Stimulated activated CD8-positive, alpha-beta memory T cell treated with anti-CD3 and anti-CD28 coated beads, Interleukin-4, amount 100 ng/mL, for 1 hour (primary cell): ENCODE measurements around the gene HCAR3.
"Not testable (repeated sequence)": the region's sequence is repeated elsewhere in the genome, so short reads cannot be mapped to it uniquely, and the experiment has no call there.

Experiments used
- DNase-seq, 2 donors: peaks; one replicate each; pipeline ENCODE4 v3.0.0-alpha.2; 2020; ENCODE audit warnings: low read depth in 2 of 2, low spot score in 1 of 2

The HCAR3 gene

DNA sequence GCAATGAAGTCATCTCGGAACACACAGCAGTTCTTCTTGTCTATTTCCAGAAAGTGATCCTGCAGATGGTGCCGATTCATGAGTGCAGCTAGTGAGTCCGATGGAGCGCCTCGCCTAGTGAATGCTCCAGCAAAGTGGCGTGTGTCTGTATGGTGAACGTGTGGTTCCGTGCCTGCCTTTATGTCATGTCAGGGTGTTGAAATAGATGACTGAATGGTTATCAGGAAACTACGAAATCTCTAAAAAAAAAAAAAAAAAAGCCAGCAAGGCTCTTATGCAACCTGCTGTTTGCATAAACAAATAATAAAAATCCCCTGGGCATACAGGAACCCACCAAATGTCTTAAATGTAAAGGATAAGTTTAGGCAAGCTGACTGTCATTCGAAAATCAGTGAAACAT lies at the start of gene HCAR3:
TSS of gene HCAR3 (minus strand) at position 154 of the 400 bp plus-strand sequence. CDS start at position 80, 74 bp downstream.
- DNase-seq, result not testable (repeated sequence)

DNA sequence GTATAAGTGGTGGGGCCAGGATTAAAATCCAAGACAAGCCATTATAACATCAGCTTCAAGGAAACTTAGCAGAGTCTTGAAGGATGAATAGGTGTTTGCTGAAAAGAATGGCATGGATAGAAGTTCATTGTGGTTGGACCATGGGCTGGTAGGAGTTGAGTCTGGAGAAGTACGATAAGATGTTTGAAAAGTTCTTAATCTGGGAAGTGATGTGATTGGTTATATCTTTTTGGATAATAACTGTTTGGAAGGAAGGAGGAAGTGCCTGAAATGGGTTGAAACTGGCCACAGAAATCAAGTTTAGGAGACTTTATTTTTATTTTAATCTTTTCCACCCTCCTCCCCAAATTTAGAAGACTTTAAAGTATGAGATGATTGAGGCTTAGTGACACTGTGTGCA lies 41.0 kb upstream of the HCAR3 start:
- DNase-seq, result no peak

DNA sequence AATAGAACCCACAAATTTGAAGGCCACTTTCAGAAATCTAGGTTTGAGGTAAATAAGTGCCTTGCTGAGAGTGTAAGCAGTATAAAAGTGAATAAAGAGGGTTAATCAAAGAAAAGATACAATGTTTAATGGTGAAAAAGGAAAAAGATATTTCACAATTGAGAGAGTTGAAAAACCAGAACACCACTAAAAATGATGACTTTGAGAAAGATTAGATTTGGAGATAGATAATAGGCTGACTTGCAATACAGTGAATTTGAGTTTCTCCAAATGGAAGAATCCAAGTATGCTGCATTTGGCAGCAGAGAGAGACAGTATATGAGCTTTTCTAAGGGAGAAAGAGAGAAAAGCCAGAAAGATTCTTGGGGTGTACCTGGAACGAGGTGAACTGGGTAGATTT lies 38.2 kb upstream of the HCAR3 start:
- DNase-seq, result no peak

DNA sequence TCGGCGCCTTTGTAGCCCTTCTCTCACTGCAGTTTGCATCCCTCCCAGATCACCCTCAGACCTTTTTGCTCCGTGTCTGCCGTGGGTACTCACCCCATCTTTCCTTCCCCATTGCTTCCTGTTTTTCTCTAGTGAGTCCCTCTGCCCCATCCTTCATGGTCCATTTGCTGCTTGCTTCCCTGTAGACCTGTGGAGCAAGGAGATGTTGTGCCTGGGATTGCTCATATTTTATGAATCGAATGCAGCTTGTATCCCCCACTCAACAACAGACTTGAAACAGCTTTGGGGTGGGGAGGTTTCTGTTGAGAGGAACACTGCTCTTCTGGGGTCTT lies 36.7 kb upstream of the HCAR3 start:
- no peak for DNase-seq

DNA sequence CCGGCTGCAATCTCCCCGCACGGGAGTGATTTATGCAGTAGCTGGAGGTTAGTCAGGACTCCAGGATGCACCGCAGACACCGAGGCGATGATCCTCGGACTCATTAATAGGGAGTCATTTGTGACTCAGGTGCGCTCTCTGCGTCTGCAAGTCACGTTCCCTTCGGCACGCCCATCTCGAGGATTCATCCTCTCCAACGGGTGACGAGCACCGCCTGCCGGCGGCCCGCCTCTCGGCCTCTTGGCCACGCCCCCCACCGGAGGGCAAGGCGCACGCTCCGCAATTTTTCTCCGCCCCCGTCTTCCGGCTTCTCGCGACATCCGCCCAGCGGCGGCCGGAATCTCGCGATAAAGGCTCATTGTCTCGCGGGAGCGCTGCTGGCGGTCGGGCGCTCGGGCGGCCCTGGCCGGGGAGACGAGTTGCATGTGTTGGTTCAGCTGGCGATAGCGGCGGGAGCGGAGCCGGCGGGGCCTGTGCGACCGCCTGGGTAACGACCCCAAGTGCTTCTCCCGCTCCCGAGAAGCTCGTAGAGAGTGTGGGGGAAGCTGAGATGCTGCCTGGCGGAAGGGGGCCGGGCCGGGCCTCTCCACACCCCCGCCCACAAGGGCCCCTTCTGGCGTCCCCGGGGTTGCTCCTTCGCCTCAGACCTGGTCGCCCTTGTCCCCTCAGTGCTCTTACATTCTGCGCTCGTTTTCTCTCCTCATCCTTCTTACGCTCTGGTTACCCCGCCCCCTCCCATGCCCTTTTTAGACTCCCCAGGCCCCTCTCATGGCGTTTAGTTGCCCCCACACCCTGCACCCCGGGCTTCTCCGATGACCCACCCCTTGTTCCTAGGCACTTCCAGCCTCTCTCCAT lies 36.1 kb upstream of the HCAR3 start, which contains the start of gene DENR:
TSS of gene DENR (plus strand) at position 361 of the 855 bp plus-strand sequence. CDS start 878 bp downstream, outside the sequence.
- peak; percentile 95 to 99 for DNase-seq

DNA sequence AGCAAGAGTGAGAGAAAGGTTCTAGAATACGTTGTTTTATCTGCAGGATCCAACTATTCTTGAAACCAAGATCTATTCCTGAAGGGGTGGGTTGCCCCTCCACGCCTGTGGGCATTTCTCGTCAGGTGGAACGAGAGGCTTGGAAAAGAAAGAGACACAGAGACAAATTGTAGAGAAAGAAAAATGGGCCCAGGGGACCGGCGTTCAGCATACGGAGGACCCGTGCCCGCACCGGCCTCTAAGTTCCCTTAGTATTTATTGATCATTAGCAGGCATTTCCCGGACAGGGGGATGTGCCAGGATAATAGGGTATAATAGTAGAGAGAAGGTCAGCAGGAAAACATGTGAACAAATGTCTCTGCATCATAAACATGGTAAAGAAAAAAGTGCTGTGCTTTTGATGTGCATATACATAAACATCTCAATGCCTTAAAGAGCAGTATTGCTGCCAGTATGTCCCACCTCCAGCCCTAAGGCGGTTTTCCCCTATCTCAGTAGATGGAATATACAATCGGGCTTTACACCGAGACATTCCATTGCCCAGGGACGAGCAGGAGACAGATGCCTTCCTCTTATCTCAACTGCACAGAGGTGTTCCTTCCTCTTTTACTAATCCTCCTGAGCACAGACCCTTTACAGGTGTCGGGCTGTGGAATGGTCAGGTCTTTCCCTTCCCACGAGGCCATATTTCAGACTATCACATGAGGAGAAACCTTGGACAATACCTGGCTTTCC lies 34.3 kb upstream of the HCAR3 start:
- DNase-seq, result not testable (repeated sequence)

DNA sequence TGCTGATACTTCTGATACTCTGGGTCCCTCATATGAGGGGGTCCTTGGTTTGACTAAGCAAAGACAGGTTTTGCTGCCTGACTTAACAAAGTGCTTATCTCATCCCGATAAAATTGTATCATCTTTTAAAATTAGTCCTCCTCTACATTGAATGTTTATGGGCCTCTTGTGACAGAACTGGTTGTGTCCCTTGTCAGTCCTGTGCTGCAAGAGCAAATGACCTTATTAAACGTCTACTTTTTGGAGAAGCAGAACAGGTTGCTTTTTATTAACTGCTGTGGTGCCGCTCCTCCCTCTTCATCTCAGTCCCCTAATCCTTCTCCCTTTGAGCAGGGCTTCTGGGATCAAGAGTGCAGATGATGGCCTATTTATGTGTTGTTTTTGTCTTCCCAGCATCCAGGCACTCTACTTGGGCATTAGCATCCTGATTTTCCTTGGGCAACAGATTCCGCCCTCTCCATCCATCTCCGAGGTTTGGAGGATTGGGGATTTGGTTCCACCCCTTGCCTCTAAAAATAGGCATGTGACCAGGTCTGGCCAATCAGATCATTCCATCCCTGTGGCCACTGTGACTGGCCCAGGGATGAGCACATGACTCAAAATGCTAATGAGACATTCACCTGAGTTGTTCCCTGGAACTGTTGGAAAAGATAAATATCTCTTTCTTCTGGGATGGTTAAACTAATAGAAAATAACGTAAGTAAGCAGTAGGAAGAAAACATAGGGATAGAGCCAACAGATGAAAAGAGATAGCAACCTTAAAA lies 33.1 kb upstream of the HCAR3 start:
- DNase-seq, result no peak

DNA sequence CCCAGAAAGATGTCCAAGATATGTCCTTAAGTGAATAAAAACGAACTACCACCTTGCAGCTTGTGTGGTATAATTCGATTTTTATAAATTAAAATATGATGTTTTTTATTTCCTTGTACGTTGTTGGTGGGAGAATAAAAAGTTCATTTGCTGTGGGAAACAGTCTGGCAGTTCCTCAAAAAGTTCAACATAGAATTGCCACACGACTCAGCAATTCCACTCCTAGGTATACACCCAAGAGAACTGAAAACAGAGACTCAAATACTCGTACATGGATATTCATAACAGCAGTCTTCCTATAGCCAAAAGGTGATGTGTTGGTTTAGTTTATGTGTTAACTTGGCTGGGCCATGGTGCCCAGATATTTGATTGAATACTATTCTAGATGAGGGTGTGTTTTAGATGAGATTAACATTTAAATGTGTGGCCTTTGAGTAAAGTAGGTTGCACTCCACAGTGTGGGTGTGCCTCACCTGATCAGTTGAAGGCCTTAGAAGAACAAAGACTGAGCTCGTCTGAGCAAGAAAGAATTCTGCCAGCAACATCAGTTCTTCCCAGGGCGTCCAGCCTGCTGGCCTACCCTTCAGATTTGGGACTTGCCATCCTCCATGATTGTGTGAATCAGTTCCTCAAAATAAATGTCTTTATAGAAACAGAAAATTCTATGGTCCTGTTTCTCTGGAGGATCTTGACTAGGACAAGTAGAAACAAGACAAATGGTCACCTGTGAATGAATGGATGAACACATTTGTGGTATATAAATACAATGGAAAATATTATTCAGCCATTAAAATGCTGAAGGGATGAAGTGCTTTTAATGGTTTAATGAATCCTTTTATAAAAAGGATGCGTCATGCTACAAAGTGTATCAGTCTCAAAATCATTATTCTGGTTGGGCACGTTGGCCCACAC lies 30.9 kb upstream of the HCAR3 start:
- no peak for DNase-seq

DNA sequence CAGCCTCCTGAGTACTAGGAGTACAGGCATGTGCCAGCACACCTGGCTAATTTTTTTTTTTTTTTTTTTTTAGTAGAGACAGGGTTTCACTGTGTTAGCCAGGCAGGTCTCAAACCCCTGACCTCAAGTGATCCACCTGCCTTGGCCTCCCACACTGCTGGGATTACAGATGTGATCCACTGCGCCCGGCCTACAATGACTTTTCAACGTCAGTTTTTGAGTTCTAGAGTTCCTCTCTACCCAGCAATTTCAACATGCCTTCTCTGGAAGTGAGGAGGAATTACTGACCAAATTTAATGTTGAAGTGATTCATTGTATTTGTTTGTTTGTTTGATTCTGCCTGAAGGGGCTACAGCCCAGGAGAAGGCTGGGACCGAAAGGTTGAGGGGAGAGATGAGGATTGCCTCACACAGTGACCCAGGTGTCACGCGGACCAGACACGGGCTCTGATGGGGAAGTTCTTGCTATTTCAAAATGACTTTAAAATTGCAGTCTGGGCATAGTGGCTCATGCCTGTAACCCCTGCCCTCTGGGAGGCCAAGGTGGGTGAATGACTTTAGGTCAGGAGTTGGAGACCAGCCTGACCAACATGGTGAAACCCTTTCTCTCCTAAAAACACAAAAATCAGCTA lies 27.4 kb upstream of the HCAR3 start:
- no peak for DNase-seq

DNA sequence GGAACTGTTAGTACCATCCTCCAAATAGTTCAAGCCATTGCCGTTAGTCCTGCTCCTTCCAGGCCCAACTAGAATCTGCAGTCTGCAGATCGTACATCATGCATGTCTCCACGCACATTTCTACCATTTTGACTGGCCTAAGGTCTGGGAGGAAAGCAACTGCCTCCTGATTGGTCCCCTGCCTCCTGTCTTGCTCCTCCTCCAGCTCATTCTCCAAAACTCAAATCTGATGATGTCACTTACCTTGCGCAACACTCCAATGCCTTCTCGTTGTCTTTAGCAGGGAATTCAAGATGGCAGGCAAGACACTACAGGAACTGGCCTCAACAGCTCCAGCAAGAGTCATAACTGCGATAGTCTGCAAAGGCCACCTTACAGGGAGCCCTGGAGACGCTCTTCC lies 23.7 kb upstream of the HCAR3 start:
- DNase-seq, result no peak

DNA sequence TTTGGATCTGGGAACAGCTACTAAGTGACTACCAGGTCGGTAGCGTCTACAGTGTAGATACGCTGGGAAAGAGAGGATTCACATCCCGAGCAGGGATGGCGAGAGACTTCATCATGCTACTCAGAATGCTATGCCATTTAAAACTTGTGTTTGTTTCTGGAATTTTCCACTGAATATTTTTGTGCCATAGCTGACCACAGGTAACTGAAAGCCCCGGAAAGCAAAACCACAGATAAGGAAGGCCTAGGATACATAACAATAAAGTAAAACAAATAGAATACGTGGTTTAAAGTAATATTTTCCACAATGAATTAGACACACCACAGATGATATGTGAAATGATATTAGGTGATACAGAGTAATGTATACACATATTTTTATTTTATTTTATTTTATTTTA lies 22.0 kb upstream of the HCAR3 start:
- no peak for DNase-seq

DNA sequence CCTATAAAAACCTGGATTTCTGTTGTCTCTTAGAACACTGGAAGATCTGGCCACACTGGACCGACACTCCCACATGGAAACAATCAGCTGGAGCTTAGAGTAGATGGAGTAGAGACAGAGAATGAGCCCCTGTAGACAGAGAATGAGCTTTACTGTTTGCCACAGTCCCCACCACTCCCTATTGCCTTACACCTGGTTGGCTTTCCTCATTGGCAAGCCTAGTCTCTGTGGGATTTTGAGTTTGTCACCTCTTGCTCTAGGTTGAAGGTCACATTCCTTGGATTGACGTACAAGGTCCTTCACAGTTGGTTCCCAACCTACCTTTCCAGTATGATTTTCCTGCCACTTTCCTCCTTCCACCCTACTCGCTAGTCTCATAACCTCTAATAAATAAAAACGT lies 16.0 kb upstream of the HCAR3 start:
- DNase-seq, result no peak

DNA sequence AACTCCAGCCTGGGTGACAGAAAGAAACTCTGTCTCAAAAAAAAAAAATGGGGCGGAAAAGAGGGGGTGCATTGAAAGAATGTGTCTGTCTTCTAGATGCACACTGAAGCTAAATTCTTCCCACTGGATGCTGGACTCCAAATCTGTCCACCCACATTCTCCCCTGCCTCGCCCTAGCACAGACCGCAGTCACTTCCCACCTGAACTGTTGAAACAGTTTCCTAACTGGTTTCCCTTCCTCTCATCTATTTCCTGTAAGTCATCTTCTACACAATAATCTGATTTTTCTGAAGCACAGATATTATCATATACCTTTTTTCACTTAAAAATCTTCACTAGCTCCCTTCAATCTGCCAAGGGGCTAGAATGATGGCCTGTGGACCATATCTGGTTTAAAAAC lies 15.6 kb upstream of the HCAR3 start:
- DNase-seq, result no peak

DNA sequence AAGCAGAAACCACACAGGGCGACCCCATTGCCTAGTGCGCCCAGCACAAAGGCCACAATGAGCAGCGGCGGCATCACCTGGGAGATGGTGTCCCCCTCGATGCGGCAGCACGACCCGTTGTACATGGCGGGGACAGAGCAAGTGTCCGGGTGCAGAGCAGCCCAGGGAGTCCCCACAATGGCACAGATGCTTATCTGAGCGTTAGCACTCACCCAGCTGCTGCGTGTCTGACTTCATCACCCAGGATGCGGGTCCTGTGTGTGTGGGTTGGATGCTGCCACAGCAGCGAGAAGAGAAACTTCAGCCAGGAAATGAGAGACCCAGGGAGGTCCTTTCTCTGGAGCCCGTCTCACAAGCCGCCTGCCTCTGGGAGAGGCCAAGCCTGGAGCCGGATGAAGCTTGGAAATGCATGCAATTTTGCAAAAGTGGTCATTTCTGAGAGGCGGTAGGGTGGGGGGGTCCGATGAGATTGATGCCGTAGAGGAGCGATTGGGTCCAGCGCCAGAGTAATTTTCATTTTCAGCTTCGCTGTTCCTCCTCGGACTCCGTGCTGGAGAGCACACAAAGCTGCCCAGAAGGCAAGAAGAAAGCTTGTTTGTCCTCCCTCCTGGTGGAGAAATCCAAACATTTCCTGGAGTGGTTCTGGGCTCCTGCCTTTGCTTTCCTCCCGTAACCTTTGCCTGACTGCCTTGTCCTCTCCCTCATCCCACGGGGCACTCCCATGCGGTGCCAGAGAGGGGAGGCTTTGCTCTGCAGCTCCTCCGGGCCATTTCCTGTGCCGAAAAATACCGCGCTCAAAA lies 13.8 kb upstream of the HCAR3 start, which contains the start of gene HCAR1:
TSS of gene HCAR1 (minus strand) at position 630 of the 800 bp plus-strand sequence. CDS start at position 125, 505 bp downstream.
- no peak for DNase-seq

DNA sequence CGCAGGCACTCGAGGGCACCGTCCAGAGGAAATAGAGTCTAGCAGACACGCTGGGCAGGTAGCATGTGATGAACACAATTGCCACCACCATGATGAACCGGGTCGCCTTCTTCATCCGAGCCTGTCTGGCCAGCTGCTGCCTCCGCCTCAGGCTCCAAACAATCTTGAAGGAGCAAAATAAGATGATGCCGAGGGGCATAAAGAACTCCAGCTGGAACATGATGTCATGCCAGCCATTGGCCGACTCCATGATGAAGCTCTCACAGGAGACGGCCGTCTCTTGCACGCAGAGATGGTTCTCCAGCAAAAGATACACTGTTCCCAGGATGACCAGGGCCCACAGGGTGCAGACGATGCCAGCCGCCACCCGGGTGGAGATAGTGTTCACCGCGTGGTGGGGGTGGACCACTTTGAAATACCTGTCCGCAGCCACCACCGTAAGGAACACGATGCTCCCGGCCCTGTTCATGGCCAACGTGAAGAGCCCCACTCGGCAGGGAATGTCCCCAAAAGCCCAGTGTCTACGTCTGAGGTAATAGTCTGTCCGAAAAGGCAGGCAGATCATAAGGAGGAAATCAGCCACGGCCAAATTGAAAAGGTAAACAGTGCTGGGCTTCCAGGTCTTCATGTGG lies 13.1 kb upstream of the HCAR3 start:
- no peak for DNase-seq

DNA sequence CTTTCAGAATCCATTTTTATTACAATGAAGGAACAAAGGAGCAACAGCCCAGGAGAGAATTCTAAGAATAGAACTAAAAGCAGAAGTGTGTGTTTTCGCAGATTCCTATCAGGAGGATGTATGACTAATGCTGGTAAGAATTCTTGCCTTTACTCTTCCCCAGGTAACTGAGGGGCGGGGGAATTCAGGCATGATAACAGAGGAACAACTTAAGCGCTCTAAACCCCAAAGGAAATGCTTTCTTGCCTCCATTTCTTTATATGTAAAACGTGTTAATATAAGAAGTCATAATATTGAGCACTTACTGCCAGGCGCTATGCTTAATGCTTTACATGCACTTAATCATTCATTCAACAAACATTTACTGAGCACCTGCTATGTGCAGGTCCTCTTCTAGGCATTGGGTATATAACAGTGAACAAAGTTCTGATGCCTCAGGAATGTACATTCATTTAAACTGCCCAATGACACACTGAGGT lies 9.5 kb upstream of the HCAR3 start:
- peak in 1 of 2 donors; percentile 11 for DNase-seq

DNA sequence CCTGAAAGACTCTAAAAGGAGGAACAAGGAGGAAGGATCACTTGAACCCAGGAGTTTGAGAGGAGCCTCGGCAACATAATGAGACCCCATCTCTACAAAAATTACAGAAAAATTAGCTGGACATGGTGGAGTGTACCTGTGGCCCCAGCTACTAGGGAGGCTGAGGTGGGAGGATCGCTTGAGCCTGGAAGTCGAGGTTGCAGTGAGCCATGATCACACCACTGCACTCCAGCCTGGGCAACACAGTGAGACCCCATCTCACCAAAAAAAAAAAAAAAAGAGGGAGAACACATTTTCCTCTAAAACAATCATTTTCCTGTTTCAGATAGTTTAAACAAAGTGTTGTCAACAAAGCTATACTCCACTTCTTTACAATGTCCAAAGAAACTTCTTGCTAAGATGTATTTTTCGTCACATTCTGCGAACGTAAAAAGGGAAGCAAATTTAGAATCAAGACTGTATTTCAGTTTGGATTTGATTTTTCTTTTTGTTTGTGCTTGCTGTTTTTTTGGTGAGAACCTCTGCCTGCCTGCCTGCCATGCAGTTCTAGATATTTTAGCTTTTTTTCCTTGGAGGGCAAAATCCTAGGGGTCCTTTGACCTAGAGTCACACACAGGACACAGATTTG lies 9.0 kb upstream of the HCAR3 start:
- DNase-seq, result no peak

DNA sequence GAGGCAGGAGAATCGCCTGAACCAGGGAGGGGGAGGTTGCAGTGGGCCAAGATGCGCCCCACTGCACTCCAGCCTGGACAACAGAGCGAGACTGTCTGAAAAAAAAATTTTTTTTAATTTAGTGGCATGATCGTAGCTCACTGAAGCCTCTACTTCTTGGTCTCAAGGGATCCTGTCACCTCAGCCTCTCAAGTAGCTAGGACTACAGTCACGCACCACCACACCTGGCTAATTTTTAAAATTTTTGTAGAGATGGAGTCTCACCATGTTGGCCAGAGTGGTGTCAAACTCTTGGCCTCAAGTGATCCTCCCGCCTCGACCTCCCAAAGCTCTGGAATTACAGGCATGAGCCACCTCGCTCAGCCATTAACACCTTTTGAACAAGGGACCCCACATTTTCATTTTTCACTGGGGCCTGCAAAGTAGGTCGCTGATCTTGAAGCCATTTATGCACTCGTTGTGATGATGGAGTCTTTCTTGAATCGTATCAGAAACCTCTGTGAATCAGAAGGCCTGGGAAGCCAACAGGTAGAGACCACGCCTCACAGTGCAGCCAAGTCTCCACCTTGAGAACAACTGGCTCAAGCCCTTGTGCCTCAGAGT lies 8.1 kb upstream of the HCAR3 start:
- DNase-seq, result no peak
